Activated CD4-positive, CD25-positive, alpha-beta regulatory T cell (primary cell): ENCODE data around the gene LITAF.
"Not testable (repeated sequence)": the region's sequence is repeated elsewhere in the genome, so short reads cannot be mapped to it uniquely, and the experiment has no call there.

ENCODE experiments used
- DNase-seq, 4 experiments: peaks; one replicate each; lab custom pipeline; 2025; lab: John Stamatoyannopoulos, UW

The LITAF gene

DNA sequence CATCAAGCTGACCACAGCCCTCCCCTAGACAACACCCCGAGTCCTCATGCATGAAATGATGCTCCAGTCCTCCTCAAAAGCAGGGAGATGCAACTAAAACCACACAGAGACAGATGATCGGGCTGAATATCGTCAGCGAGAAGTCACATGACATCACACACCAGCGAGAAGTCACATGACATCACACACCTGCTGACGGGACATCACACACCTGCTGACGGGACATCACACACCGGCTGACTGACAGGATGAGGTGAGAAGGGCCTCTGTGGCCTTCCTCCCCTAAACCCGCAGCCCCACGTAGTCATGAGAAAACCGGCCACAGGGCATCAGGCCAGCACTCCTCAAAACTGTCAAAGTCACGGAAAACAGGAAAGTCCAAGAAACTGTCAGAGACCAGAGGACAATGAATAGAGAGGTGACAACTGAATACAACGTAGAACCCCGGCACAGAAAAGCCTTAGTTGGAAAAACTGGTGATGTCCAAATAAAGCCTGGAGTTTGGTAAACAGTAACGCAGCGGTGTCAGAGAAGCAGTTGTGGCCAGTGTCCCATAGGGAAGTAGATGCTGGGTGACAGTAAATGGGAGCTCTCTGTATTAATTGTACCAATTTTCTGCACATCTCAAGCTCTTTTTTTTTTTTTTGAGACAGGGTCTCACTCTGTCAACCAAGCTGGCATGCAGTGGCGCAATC lies 14.3 kb downstream of the LITAF start:
- no peak for DNase-seq

DNA sequence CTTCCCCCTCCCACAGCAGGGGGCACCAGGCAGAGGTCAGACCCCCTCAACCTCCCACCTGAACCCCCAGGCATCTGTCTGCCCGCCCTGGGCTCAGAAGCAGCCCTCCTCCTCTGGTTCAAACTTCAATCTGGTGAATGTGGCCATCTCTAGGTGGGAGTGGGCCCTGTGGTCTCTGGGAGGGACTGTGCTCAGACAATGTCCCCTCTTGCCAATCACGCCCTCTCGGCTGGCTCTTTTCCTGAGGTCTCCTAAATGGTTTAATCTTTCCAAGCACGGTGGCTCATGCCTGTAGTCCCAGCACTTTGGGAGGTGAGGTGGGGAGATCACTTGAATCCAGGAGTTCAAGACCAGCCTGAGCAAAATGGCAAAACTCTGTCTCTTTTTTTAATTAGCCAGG lies 15.2 kb downstream of the LITAF start:
- no peak for DNase-seq

DNA sequence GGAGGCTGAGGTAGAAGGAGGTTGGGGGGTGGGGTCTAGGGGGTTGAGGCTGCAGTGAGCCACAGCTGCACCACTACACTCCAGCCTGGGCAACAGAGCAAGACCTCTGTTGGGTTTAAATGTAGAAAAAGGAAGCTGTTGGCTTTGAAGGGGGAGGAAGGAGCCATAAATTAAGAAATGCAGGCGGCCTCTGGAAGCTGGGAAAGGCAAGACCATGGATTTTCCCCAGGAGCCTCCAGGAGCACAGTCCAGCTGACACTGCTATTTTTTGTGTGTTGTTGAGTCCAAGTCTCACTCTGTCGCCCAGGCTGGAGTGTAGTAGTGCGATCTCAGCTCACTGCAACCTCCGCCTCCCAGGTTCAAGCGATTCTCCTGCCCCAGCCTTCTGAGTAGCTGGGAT lies 15.9 kb downstream of the LITAF start:
- no peak for DNase-seq

DNA sequence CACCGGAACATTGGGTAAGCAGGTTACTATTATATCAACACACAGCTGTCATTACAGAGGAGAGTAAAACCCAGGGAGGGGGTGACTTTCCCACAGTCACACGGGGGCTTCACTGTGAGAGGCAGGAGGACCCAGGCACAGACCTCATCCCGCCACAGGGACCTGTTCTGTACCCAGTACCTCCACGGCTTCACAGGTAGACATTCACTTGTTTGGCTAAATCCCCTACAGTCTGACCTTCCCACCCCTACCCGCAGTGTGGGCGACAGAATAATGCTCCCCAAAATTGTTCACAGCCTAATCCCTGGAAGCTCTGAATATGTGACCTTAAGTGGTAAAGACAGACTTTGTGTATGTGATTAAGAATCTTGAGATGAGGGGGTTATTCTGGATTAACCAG lies 16.5 kb downstream of the LITAF start:
- DNase-seq = no peak

DNA sequence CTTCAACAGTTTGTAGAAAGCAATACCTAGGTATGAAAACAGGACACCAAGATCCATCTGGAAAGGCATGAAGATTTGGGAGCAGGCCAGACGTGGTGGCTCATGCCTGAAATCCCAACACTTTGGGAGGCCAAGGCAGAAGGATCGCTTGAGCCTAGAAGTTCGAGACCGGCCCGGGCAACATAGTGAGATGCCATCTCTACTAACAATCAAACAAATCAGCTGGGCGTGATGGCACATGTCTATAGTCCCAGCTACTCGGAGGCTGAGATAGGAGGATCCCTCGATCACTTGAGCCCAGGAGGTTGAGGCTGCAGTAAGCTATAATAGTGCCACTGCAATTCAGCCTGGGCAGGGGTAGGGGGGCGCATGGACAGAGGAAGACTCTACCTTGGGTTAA lies 20.3 kb downstream of the LITAF start:
- no peak for DNase-seq

DNA sequence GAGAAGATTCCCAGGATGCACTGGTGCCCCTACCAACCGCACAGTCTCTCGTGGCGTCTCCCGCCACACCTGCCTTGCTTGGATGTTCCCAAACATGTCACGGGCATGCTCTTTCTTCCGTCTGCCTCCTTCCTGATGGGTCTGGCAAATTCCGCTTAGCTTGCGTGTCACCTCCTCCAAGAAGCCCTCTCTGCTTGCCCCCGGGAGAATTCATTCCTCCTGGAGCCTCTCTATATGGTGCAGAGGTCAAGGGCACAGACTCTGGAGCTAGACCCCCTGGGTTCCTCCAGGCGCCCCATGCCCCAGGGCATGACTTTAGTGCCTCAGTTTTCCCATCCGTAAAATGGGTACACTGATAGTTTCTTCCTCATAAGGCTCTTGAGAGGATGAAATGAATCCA lies 21.1 kb downstream of the LITAF start:
- no peak for DNase-seq

DNA sequence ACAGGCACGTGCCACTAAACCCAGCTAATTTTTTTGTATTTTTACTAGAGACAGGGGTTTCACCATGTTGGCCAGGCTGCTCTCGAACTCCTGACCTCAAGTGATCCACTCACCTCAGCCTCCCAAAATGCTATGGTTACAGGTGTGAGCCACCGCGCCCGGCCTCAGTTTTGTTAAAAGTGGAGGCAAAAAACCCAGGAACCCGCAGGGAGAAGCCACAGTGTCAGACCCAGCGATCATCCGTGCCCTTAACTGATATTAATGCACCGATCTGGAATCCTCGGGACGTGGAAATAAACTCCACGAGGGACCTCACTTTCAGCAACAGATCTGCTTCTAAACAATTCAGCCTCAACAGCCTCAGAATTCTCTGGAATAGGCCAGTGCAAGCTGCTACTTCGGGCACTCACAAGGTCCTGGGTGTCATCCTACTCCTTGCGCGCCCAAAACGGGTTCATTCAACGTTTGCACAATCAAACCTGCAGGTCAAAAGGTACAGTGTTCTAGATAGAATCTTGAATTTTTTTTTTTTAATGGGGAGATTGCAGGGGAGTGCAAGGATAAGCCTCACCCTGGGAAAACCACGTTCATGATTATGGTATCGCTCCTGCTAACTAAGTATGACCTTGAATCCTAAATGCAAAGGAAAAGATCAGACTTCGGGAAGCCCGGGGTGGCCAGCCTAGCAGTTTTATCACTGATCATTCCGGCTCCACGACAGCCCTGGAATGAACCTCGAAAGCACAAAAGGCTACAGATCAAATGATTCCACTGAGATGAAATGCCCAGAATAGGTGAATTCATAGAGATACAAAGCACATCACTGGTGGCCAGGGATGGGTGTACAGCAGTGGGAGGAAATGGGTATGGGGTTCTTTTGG lies 22.4 kb downstream of the LITAF start:
- no peak for DNase-seq

DNA sequence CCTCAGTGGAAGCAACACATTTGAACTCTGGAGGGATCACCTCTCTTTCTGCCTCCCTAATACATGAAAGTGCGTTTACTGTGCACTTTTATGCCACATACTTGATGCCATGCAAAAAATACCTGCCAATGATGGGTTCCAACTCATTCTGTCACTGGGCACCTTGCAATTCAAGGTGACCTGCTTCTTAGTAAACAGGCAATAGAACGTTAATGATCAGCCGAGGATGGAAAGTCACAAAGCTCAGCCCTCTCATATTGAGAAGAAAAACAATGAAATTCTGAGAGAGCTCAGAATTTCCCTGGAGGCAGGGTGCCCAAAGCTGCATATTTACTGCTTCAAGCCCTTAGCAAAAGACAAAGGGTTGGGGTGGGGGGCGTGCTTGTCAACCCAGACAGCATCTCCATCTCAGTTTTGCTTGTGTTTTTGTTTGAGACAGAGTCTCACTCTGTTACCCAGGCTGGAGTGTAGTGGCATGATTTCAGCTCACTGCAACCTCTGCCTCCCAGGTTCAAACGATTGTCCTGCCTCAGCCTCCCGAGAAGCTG lies 23.2 kb downstream of the LITAF start:
- no peak for DNase-seq

DNA sequence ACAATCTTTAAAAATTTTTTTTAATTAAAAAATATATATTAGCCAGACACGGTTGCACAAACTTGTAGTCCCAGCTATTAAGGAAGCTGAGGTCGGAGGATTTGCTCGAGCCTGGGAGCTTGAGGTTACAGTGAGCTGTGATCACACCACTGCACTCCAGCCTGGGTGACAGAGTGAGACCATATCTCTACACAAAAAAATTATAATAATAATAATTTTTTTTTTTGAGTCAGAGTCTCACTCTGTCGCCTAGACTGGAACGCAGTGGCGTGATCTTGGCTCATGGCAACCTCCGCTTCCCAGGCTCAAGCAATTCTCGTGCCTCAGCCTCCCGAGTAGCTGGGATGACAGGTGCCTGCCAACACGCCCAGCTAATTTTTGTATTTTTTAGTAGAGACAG lies 23.8 kb downstream of the LITAF start:
- DNase-seq = no peak

DNA sequence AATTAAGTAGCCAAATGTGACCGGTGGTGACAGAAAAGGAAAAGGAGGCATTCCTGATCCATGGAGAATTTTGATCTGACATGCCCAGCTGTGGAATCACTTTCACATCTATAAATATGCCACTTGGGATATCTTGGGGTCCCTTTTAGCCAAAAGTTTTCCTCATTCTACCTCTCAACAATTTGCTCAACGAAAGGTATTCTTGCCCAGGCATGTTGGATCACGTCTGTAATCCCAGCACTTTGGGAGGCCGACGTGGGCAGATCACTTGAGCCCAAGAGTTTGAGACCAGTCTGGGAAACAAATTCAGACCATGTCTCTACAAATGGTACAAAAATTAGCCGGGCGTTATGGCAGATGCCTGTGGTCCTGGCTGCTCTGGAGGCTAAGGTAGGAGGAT lies 24.3 kb downstream of the LITAF start:
- DNase-seq = no peak

DNA sequence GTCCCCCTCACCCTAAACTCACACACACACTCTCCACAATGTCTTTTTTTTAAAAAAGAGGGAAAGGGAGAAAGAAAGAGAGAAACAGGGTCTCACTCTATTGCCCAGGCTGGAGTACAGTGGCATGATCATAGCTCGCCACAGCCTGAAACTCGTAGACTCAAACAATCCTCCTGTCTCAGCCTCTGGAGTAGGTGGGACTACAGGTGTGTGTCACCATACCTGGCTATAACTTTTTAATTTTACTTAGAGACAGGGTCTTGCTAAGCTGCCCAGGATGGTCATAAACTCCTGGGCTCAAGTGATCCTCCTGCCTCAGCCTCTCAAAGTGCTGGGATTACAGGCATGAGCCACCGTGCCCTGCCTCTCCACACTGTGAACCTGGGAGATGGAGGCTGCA lies 24.9 kb downstream of the LITAF start:
- DNase-seq = no peak

DNA sequence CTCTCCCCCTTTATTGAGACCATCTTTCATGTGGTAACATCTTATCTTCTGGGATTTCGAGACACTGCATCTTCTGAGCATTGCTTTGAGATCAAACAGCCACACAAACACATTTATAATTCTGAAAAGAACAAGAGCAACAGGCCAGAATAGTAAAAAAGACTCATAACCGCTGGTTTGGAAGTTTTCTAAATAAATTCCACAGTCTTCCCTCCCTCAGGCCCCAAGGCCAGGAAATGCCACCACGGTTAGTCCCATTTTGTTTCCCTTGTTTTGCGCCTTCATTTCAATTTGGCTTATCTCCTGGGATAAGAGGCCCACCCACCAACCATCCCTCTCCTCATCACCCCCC lies 25.3 kb downstream of the LITAF start:
- no peak for DNase-seq

DNA sequence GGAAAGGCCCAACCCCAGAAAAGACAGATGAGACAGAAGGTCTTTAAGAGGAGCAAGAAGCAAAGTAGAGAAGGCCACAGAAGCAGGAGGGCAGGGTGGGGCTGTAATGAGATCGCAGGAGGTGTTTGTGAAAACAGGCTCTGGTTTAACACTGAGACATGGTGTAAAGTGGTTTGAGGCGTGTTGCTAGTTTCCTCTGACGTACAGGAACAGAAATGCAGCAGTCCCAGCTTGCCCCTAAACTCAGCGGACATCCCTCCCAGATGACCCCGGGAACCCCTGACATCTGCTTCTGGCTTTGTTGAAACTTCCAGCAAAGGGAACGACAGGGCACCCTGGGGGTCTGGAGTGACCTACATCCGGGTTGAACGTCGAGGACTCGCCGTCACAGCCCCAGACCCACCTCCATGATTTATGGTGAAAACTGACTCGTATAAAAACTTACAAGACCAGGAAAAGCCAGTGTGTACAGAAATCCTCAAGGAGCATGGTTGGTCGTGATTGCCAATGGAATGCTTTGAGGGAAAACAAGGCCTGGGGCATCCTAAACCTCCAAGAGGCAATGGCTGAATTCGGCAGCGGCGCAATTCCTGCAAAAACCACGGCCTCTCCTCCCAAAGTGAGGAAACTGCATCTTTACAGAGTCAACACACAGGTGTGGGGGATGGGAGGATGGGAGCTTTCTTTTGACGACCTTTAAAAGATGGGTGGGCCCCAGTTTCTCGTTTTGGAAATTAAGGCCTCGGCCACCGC lies 25.8 kb downstream of the LITAF start:
- peak in 2 of 4 experiments; percentile 15 to 35 for DNase-seq

DNA sequence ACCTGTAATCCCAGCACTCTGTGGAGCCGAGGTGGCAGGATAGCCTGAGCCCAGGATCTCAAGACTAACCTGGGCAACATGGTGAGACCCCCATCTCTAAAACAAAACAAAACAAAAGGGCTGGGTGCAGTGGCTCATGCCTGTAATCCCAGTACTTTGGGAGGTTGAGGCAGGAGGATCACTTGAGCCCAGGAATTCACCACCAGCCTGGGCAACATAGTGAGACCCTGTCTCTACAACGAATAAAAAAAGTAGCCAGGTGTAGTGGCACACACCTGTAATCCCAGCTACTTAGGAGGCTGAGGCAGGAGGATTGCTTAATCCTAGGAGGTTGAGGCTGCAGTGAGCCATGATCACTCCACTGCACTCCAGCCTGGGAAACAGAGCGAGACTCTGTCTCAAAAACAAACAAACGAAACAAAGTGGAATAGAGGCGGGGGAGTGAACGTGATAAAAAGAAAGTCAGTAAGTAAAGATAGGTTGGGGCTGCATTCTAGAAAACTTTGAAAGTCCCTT lies 28.4 kb downstream of the LITAF start:
- not testable (repeated sequence) for DNase-seq

DNA sequence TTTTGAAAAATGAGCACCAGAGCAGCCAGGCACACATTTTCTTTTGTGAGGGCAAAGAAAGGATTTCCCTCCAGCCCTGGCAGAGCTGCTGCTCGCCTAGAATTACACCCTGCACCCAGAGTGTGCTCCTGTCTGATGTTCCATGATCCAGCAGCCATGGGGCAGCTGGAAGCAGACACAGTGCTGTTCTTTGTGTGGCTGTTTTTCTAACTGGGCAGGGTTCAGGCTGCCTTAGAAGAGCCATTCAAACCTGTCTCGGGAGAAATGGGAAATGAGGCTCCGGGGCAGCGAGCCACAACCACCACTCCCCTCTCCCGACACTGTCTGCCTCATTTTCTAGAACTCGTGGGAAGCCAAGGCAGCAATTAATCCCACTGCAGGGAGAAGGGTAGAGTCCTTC lies 28.9 kb downstream of the LITAF start:
- DNase-seq = no peak

DNA sequence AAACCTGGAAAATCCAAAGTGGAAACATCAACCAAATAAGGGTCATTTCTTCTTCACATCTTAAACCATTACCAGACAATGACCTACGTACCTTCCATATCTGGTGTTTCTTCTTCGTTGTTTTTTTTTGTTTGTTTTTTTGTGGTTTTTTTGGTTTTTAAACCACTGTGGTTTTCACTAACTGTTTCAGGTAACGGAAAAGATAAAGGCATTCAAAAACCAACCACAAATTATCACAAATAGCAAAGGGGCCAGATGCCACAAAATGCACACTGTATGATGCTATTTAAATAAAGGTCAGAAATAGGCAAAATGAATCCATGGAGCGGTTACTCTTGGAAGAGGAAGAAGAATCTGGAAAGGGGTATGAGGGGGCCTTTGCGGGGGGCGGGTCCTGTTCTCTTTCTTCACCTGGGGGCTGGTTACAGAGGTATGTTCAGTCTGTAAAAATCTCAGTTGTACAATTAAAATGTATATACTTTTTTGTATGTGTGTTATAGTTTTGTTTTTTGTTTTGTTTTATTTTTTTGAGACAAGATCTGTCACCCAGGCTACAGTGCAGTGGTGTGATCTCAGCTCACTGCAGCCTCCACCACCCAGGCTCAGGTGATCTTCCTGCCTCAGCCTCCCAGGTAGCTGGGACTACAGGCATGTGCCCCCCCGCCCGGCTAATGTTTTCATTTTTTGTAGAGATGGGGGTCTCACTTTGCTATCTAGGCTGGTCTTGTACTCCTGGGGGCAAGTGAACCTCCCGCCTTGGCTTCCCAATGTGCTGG lies 29.6 kb downstream of the LITAF start:
- no peak for DNase-seq

DNA sequence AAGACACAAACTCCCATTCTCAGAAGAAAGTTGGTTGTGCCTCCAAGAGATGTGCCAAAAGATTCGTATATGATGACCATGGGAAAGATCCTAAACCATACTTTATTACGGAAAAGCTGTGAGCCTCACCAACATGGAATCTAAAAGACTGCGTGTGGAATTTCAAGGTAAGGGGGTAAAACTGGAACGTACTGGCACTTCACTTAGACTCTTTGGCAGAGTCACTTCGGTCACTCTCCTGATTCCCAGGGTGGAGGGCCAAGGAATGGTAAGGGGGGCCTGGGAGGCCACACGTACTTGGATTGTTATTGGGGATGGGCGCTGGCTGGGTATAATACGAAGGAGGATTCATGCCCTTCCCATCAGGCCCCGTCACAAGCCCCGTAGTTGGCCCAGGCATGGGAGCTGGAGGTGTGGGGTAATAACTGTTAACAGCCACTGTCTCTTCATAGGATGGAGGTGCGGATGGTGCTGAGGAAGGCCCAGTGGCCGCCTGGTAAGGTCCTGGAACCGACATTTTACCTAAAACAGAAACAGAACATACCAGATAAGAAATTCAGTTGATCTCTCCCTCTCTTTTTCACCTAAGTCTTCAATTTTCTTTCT lies 30.4 kb downstream of the LITAF start:
- no peak for DNase-seq

DNA sequence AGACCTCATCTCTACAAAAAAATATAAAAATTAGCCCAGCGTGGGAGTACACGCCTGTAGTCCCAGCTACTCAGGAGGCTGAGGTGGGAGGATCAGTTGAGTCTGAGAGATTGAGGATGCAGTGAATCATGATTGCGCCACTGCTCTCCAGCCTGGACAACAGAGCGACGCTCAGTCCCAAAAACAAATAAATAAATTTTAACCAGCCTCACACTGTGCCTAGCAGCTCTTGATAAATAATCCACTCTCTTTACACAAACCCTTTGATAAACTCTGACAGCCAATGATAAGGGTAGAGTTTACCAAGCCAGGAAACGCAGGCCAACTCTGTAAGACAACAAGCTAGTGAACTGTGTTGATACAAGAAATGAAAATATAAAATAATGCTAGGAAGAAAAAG lies 32.7 kb downstream of the LITAF start:
- no peak for DNase-seq

DNA sequence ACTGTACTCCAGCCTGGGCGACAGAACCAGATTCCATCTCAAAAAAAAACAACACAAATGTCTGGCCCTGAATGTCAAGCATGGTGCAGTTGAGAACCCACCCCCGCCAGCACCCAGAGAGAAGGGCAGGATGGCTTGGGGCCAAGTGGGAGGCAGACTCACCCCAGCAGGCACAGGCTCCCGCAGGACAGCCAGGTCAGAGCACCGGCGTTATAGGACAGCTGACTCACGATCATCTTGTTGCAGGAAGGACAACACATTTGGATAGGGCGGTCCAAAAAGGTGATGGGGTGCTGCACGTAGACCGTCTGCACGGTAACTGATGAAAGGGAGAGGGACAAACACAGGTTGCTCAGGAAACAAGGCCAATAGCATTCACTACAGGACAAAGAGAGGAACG lies 33.3 kb downstream of the LITAF start:
- DNase-seq = no peak

DNA sequence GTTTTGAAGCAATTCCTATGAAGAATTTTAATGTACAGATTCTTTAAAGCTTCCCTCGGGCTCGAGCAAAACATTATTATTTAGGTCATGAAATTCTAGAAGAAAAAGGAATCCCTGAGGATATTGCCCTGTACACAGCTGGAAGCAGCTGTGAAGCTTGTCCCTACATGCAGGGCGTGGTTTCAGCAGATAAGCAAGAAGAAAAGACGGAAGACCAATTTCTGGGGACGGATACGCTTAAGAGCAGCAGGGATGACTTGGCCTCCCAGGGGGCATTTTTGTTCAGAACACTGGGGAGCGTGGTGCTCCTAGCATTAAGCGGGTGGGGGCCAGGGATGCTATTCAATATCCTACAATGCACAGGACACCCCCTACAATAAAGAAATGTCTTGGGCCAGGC lies 34.3 kb downstream of the LITAF start:
- no peak for DNase-seq

DNA sequence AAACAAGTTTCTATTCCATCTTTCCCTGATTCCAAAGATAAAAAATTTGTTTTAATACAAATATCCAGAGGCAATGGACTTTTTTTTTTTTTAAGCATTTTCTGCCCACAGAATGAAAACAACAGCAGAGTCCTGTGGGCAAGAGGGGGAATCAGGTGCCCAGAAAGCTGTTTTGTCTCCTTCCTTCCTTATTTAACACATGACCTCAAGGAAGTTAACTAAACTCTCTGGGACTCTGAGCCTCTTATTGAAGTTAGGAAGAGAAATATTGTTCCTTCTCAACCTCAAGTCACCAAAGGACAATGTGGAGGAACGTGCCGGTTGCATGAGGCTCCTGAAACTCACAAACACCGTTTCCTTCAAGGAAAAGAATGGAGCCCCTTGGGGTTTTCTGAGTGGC lies 34.9 kb downstream of the LITAF start:
- no peak for DNase-seq
